ENCODE data around the gene DYNC1LI2.

DYNC1LI2 gene

DNA sequence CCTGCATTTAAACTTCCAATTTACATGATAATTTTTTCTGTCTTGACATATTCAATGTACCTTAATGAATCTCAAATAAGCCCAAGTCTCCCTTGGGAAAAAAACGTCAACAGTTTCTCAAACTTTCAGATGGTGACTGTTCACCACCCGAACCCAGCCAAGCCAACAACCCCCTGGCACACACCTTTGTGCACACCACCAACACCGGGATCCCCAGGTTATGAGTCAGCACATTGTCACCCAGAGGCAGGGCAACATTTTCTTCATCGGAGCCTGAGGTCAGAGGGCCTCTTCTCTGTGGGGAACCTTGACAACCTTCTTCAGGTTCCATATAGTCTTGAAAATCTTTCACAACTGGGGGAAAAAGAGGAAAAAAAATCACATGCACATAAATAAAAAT is 15.5 kb downstream of the DYNC1LI2 start:
- DNase-seq, result no peak

DNA sequence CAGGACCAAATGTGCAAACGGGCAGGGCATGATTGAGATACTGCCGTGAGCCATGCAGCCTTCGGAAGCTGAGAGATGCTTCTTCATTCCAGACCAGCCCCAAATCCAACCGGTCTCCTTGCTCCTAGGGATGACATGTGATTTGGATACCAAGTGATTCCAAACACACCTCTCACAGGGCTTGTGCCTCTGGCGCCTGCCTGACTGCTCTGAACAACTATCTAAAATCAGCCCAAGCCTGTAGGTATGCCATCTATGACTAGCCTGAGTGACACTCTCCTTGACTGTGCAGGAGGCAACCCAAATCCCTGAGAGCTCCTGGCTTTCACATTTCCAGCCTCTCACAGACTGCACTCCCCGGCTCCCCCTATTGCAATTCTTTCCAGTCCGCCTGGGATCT is 20.3 kb downstream of the DYNC1LI2 start:
- no peak for DNase-seq

DNA sequence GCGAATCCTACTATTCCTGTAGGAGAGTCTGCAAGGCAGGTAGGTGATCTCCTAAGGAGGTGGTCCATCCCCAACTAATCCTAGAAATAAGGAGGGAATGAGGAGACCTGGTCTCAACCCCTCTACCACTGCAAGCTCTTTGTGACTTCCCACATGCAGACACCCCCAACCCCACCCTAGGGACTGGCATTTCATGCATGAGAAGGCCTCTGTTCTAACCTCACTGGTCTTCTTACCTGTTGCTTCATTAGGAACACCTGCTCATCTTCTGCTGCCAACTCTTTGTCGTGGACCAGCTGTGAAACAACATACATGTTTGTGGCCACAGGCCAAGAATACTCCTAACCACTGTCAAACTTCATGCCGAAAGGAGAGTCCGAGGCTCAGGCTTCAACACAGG is 22.6 kb downstream of the DYNC1LI2 start:
- no peak for DNase-seq

DNA sequence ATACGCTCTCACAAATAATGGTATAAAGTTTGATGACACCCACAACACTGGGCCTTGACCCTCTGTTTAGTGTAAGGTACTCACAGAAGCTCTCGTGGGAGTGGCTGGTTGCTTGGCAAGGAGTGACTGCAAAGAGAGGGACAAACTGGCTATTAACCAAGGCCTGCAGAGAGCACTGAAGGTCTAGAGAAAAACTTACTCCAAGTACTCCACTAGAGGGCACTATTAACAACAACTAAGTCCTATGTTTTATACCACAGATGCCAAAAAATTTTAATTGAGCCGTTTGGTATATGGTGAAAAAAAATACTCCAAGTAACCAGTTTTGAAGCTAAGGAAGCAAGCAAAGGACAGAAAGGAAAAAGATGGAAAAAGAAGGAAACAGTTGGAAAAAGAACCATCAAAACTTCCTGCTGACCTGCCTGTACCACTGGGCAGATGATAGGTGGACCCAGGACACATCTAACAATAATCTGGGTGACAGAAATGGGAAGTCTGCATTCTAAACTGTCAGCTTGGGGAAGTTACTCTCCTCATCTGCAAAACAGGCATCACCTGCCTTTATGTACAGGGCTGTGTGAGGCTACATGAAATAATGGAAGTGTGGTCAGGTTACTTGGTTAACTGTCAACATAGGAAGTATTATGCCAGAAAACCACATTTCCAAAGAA is 23.2 kb downstream of the DYNC1LI2 start:
- DNase-seq, result peak; percentile 78

DNA sequence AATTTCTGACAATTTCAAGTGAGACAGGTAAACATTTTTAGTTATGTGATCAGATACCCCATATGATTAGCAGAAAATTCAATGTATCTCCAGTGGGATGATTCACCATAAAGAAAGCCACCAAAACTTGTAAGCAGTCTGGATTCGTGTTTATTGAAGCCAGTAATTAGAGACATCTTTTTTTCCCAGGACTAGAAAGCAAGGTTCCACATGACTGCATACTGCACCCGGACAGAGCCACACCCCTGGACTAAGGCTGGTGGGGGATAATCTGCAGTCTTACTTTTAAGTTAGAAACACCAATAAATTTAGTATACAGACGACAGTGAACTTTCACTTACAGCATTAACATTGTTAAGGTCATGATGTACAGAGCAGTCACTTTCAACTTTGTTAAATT is 30.6 kb downstream of the DYNC1LI2 start:
- DNase-seq, result no peak

DNA sequence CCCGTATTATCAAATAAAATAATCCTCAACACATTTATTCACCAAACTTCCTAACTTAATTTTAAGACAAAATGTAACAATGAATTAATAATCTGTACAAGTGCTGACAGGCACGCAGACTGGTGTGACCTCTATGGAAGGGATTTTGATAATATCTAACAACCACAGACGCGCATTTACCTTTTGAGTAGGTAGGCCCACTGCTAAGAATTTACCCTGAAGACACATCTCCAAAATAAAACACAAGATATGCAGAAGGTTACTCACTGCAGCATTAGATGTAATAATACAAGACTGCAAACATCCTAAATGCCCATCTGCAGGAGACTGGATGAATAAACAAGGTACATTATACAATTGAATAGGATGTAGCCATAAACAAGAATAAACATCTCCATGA is 32.2 kb downstream of the DYNC1LI2 start:
- DNase-seq, result no peak

DNA sequence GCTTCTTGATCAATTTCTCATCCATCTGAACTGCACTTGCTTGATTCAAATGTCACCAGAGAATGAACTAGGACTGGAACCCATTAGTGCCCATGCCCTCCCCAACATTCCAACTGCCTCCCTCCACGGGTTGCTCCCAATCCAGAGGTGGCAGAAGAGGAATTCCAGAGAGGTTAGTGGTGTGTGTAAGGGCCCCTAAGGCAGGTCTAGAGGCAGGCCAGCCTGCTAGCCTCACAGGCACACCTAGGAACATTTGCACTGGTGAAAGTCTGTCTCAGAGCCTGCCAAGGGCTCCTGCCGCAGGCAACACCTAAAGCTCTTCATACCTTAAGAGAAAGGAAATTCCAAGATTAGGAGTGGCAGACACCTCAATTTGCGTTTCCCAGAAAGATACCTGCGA is 33.6 kb downstream of the DYNC1LI2 start:
- DNase-seq, result no peak

DNA sequence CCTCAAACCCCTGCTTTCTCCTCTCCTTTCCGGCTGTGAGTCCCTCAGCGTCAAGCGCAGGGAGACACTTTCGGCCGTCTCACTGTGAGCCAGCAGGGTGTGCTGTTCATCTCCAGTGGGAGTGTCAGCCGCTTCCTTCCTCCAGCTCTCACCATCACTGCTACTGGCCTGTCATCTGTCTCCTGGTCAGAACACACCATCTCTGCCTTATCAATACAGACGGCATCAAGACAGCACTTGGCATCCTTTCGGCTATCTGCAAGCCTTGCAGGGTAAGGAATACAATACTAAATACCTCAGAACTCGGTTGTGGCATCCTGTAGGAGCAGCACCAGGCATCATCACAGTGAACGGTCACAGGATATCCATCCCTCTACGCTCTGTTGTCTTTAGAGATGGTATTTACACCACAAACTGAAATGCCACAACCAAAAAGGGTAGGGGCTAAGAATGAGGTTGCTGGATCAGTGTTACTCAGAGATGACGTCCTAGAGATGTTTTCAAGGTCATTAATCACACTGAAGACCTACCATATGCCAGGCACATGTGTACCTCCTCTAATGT is 34.2 kb downstream of the DYNC1LI2 start:
- peak; percentile 49 for DNase-seq

DNA sequence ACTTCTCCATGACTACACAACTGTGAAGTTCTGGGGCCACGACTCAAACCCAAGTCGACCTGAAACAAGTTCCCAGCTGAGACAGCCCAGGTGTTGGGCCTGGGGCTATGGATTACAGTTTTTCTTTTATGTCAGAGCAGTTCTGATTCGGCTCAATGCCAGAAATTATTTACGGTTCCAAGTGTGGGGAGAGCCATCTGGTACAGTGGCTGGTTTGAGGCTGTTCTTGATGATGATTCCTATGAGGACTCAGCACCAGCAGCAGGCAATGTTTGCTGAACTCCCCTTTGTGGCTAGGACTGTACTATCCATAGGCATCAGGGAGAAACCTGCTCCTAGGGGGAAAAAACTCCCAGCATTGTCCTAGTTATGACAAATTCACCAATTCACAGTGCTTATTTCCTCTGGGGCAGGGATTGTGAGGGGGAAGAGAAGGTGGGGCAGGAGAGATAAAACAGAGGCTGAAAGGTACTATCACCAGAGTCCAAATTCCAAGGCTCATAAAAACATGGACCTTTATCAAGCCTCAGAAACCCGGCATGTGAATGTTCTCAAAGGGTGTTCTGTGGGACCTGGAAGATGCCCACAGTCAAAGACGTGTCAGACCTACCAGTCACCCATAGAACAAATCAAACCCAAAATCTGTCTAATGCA is 36.6 kb downstream of the DYNC1LI2 start:
- DNase-seq, result no peak

DNA sequence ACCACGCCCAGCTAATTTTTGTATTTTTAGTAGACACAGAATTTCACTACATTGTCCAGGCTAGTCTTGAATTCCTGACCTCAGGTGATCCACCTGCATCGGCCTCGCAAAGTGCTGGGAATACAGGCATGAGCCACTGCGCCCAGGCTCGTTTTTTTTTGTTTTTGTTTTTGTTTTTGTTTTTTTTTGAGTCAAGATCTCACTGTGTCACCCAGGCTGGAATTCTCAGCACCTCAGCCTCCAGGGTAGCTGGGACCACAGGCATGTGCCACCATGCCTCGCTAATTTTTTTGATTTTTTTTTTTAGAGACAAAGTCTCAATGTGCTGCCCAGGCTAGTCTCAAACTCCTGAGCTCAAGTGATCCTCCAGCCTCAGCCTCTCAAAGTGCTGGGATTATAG is 37.3 kb downstream of the DYNC1LI2 start:
- DNase-seq, result no peak

DNA sequence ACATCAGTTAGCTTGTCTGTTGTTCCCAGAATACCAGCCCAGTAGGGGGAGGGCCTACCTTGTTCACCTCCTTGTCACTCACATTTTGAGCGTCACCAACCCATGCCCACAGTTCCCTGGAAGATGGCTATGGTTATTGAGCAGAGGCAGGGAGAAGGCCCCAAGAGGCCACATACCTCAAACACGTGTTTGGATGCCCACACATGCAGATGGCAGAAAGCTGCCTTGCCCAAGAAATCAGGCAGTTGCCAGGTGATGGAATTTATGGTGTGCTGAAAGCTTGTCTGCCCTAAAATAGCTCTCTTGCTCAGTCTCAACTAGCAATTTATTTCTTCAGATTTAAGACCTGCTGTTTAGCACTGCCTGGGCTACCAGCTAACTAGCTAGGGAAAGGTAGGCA is 38.3 kb downstream of the DYNC1LI2 start:
- no peak for DNase-seq

DNA sequence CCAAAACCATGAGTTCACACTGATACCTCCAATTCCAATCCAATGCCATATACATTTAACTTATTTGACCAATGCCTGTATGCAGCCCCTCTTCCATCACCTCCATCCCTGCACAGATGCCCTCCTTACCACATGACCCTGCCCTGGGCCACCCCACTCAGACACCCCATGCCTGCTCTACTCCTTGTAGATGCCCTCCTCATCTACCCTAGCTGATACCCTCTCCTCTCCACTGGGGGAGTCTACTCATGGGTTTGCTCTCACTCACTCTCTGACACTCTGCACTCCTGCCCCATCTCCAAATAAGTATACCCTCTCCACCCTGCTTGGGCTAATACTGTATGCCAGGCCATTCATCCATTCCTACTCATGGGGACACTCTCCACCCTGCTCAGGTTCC is 38.9 kb downstream of the DYNC1LI2 start:
- no peak for DNase-seq

DNA sequence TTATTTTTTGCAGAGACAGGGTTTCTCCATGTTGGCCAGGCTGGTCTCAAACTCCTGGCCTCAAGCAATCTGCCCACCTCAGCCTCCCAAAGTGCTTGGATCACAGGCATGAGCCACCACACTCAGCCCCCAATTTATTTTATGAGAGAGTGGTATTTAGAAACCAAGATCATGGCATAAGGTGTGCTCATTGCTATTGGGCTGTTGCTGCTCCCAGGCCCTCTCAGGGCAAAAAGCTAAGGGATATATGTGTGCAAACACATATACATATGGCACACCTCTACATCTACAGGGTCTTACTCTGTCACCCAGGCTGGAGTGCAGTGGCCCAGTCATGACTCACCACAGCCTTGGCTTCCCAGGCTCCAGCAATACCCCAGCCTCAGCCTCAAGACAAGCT is 39.8 kb downstream of the DYNC1LI2 start:
- DNase-seq, result no peak

DNA sequence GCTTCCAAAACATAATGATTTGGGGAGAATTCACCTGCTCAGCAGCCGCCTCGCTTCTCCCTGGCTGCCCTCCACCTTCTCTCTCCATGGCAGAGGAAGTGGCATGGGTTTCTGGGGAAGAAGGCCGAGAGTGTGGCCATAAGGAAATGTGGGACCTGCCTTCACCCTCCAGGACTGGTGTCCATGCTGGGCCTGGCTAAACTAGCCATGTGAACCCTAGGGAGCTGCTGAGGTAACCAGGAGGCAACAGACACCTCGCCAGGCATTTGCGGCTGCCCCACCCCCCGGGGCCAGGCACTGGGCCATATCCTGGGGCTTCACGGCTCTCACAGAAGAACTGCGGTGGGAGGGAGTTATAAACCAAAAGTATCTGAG is 44.9 kb downstream of the DYNC1LI2 start:
- DNase-seq, result no peak

DNA sequence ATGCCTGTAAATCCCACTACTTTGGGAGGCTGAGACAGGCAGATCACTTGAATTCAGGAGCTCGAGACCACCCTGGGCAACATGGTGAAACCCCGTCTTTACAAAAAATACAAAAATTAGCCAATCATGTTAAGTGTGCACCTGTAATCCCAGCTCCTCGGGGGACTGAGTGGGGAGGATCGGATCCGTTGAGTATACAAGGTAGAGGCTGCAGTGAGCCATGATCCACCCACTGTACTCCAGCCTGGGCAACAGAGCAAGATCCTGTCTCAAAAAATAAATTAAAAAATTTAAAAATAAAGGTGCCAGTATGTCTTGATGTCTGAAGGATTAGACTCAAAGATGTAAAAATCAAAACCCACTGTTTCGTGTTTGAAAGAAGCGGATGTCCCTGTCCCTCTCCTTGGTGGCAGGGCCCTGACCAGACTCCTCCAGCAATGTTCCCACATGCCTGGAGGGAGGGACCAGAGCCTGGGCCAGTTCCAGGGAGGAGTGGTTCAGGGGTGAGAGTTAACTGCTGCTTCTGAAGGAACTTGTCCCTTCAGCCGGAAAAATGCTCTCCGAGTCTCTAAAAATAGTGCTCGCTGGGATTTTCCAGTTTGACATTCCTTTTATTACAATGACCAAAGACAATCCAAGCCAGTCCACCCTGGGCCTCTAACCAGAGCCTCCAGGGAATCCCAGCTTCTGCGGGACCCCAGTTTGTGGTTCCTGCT is 45.5 kb downstream of the DYNC1LI2 start:
- DNase-seq, result no peak

DNA sequence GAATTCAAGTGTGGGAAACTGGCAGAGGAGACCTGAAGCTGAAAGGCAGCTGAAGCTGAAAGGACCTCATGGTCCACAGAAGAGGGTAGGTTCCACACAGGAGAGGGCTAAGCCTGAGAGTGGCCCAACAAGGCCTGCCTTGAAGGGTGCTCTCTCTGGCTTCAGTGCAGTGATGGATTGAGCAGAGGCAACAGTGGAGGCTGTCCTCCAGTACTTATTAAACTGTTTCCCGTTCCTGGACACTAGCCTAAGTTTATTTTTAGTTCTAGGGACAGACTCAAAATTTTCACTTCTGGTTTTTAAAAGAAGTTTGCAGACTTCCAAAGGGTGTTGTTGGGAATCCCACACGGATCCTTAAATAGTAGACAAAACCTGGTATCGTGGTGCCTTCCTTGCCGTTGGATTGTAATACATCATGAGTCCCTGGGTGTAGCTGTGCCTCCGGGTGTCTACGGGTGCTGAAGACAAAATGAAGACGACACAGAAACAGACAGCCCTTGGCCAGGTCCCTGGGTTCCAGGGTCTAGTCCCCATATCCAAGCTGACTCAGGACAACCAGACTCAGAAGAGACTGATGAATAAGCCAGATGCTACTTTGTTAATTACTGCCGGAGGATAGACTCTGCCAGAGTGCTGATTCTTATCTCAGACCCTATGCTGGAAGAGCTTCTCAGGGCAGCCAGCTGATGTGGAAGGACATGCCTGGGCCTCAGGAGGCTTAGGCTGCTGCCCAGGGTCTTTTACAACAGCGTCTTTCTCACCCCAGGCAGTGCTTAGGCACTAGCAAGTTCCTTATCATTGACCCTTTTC is 47.8 kb downstream of the DYNC1LI2 start:
- DNase-seq, result no peak

DNA sequence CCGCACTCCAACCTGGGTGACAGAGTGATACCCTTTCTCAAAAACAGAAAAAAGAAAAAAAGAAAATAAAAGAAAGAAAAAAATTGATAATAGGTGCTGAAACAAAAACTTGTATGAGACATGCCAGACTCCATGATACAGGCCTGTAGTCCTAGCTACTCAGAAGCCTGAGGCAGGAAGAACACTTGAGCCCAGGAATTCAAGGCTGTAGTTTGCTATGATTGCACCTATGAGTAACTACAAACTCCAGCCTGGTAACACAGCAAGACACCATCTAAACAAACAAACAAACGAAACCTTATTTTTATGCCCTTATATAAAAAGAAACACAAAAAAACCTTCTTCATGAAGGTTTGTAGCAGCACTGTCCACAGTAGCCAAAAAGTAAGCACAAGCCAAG is 49.9 kb downstream of the DYNC1LI2 start:
- no peak for DNase-seq

DNA sequence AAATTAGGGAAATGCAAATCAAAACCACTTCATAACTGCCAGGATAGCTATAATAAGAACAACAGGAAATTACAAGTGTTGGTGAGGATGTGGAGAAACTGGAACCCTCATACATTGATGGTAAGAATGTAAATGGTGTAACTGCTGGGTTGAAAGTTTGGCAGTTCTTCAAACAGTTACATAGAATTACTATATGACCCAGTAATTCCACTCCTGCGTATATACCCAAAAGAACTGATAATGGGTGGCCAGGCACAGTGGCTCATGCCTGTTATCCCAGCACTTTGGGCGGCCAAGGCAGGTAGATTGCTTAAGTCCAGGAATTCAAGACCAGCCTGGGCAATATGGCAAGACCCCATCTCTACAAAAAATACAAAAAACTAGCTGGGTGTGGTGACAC is 50.4 kb downstream of the DYNC1LI2 start:
- no peak for DNase-seq

DNA sequence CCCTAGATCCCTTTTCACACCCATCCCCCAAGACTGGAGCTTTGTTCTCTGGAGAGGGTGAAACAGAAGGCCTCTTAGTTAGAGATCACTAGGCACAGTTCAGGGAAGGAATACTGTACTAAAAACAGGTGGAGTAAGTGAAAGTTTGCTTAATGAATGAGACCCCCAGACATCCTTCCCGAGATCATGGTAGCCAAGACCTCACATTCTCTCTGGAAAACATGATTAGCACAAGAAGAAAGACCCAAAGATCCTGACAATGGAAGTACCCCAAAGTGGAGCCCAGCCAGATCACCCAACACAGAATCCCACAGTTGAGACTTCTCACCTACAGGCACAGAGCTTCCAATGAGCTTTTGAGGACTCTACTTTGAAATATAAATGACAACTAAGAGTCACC is 51.5 kb downstream of the DYNC1LI2 start:
- DNase-seq, result no peak

DNA sequence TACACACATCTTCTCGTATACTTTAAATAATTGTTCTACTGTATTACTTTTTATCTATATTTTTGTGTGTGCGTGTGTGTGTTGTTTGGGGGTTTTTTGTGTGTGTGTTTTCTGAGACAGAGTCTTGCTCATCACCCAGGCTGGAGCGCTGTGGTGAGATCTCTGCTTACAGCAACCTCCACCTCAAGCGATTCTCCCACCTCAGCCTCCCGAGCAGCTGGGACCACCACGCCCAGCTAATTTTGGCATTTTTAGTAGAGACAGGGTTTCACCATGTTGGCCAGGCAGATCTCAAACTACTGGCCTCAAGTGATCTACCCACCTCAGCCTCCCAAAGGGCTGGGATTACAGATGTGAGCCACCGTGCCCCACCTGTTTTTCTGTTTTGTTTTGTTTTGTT is 53.4 kb downstream of the DYNC1LI2 start:
- no peak for DNase-seq

DNA sequence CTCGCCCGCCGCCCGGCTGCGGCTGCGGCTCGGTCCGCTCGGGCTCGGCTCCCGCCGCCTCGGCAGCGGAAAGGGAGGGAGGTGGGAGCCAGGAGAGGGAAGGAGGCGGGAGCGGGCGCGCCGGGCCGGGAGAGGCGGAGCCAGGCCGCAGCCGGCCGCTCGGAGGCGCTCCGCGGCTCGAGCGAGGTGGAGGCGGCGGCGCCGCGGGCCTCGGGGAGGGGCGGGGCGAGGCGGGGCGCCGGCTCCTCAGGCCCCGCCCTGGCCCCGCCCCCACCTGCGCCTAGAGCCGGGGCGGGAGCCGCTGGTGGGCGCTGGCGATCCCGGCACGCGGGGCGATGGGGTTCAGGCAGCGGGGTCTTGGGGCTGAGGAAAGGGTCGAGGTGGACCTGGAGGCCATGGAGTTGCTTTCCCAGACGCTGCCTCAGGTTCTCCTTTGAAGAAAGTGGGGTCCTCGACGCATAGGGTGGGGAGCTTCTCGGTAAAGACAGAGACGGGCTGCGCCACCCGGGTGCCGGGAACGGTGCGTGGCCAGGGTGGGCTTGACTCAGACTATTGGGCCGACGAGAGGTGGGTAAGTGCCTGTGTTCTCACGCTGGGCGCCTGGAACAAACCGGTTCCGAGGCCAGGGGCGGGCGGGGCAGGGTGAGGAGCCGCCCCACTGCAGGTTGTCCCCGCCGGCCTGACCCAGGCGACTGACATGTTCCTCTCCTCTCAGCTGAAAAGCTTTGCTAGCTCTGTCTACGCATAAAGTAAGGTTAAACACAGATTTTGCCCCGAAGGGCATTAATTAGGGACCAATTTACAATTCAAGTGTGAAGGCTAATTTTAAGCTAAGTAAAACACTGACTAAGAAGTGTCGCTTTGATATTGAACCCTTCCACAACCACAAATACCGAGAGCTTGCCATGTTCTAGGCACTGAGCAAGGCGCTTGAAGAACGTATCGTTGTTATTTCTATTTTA is 54.5 kb downstream of the DYNC1LI2 start, which contains the start of gene CMTM4:
Gene CMTM4 (minus strand): TSS at position 75 of the 962 bp plus-strand sequence. CDS start 218 bp downstream, outside the sequence.
- DNase-seq, result peak; percentile 74

Measured in hematopoietic multipotent progenitor cell treated with erythropoietin and hydrocortisone succinate and interleukin-3 and kit ligand, for 8 days (in vitro differentiated cells).